ENCODE measurements around the gene LMO1. TPM values are rescaled to one million over a fixed set of nuclear protein-coding genes. Genes with fewer than 3 reads are reported as not detected.

The LMO1 gene
- total and polyA plus RNA-seq, 2 donors = 0.46 TPM; not detected in 1

- 94% methylated on average over 7 of the region's 7 CpGs for WGBS
- H3K4me3 ChIP-seq (ENCODE audit: low read depth, low read length) = no peak overlapping the region
- no peaks in the 10 kb centered on the region for H3K36me3 ChIP-seq (ENCODE audit: insufficient read depth)
- DNase-seq (ENCODE audit: extremely low spot score) = no peak
- H3K27ac ChIP-seq (ENCODE audit: low read depth) = no peak overlapping the region
- H3K4me1 ChIP-seq (ENCODE audit: insufficient read depth) = no peaks in the 10 kb centered on the region
Observed at GRCh38 chr11:8293171-8293570, 29.5 kb upstream of the LMO1 start.

GRCh38 chr11:8292351-8292750, 28.7 kb upstream of the LMO1 start:
- no peaks in the 10 kb centered on the region for H3K4me1 ChIP-seq (ENCODE audit: insufficient read depth)
- 95% methylated on average over 10 of the region's 10 CpGs for WGBS
- no peak overlapping the region for H3K4me3 ChIP-seq (ENCODE audit: low read depth, low read length)
- H3K27ac ChIP-seq (ENCODE audit: low read depth) = no peak overlapping the region
- no peaks in the 10 kb centered on the region for H3K36me3 ChIP-seq (ENCODE audit: insufficient read depth)
- no peak for DNase-seq (ENCODE audit: extremely low spot score)

GRCh38 chr11:8291421-8292350, 28.0 kb upstream of the LMO1 start:
- DNase-seq (ENCODE audit: extremely low spot score) = no peak
- Histone ChIP-seq H3K4me1 (ENCODE audit: insufficient read depth) (no peaks in the 10 kb centered on the region), H3K4me3 (ENCODE audit: low read depth, low read length) (no peak overlapping the region), H3K27ac (ENCODE audit: low read depth) (no peak overlapping the region), H3K36me3 (ENCODE audit: insufficient read depth) (no peaks in the 10 kb centered on the region)
- WGBS = 94% methylated on average over 11 of the region's 11 CpGs

- no peak for DNase-seq (ENCODE audit: extremely low spot score)
- Histone ChIP-seq H3K4me3 (ENCODE audit: low read depth, low read length) (no peak overlapping the region), H3K36me3 (ENCODE audit: insufficient read depth) (no peaks in the 10 kb centered on the region), H3K4me1 (ENCODE audit: insufficient read depth) (no peaks in the 10 kb centered on the region), H3K27ac (ENCODE audit: low read depth) (no peak overlapping the region)
- WGBS = 94% methylated on average over 8 of the region's 8 CpGs
Observed at GRCh38 chr11:8290081-8290810, 26.6 kb upstream of the LMO1 start.

GRCh38 chr11:8289492-8289918, 25.8 kb upstream of the LMO1 start:
- 63% methylated on average over 3 of the region's 3 CpGs for WGBS
- no peak for DNase-seq (ENCODE audit: extremely low spot score)
- H3K4me1 ChIP-seq (ENCODE audit: insufficient read depth) = no peaks in the 10 kb centered on the region
- no peak overlapping the region for H3K4me3 ChIP-seq (ENCODE audit: low read depth, low read length)
- no peaks in the 10 kb centered on the region for H3K36me3 ChIP-seq (ENCODE audit: insufficient read depth)
- no peak overlapping the region for H3K27ac ChIP-seq (ENCODE audit: low read depth)

- no peak for DNase-seq (ENCODE audit: extremely low spot score)
- WGBS = 84% methylated on average over 13 of the region's 13 CpGs
- Histone ChIP-seq H3K36me3 (ENCODE audit: insufficient read depth) (no peaks in the 10 kb centered on the region), H3K4me3 (ENCODE audit: low read depth, low read length) (no peak overlapping the region), H3K27ac (ENCODE audit: low read depth) (no peak overlapping the region), H3K4me1 (ENCODE audit: insufficient read depth) (no peaks in the 10 kb centered on the region)
Observed at GRCh38 chr11:8288824-8289491, 25.3 kb upstream of the LMO1 start.

- 61% methylated on average over 3 of the region's 3 CpGs for WGBS
- no peak for DNase-seq (ENCODE audit: extremely low spot score)
- Histone ChIP-seq H3K36me3 (ENCODE audit: insufficient read depth) (no peaks in the 10 kb centered on the region), H3K4me1 (ENCODE audit: insufficient read depth) (no peaks in the 10 kb centered on the region), H3K27ac (ENCODE audit: low read depth) (no peak overlapping the region), H3K4me3 (ENCODE audit: low read depth, low read length) (no peak overlapping the region)
Observed at GRCh38 chr11:8288166-8288772, 24.6 kb upstream of the LMO1 start.

GRCh38 chr11:8287703-8288102, 24.0 kb upstream of the LMO1 start:
- DNase-seq (ENCODE audit: extremely low spot score) = no peak
- H3K4me3 ChIP-seq (ENCODE audit: low read depth, low read length) = no peak overlapping the region
- H3K36me3 ChIP-seq (ENCODE audit: insufficient read depth) = no peaks in the 10 kb centered on the region
- no peak overlapping the region for H3K27ac ChIP-seq (ENCODE audit: low read depth)
- no peaks in the 10 kb centered on the region for H3K4me1 ChIP-seq (ENCODE audit: insufficient read depth)

- no peaks in the 10 kb centered on the region for H3K4me1 ChIP-seq (ENCODE audit: insufficient read depth)
- 88% methylated on average over 5 of the region's 5 CpGs for WGBS
- no peak for DNase-seq (ENCODE audit: extremely low spot score)
Observed at GRCh38 chr11:8287297-8287696, 23.6 kb upstream of the LMO1 start.

GRCh38 chr11:8286886-8287285, 23.2 kb upstream of the LMO1 start:
- no peak for DNase-seq (ENCODE audit: extremely low spot score)
- H3K4me3 ChIP-seq (ENCODE audit: low read depth, low read length) = no peak overlapping the region
- no peaks in the 10 kb centered on the region for H3K36me3 ChIP-seq (ENCODE audit: insufficient read depth)
- H3K27ac ChIP-seq (ENCODE audit: low read depth) = no peak overlapping the region
- 70% methylated on average over 2 of the region's 2 CpGs for WGBS
- no peaks in the 10 kb centered on the region for H3K4me1 ChIP-seq (ENCODE audit: insufficient read depth)

More at GRCh38 chr11:8287297-8287696, 23.6 kb upstream of the LMO1 start:
- Histone ChIP-seq H3K4me3 (ENCODE audit: low read depth, low read length) (no peak overlapping the region), H3K27ac (ENCODE audit: low read depth) (no peak overlapping the region), H3K36me3 (ENCODE audit: insufficient read depth) (no peaks in the 10 kb centered on the region)

- Histone ChIP-seq H3K36me3 (ENCODE audit: insufficient read depth) (no peaks in the 10 kb centered on the region), H3K4me3 (ENCODE audit: low read depth, low read length) (no peak overlapping the region), H3K27ac (ENCODE audit: low read depth) (no peak overlapping the region), H3K4me1 (ENCODE audit: insufficient read depth) (no peaks in the 10 kb centered on the region)
- DNase-seq (ENCODE audit: extremely low spot score) = no peak
- 91% methylated on average over 4 of the region's 4 CpGs for WGBS
Observed at GRCh38 chr11:8285796-8286195, 22.1 kb upstream of the LMO1 start.

GRCh38 chr11:8285228-8285627, 21.6 kb upstream of the LMO1 start:
- H3K27ac ChIP-seq (ENCODE audit: low read depth) = no peak overlapping the region
- no peak for DNase-seq (ENCODE audit: extremely low spot score)
- no peaks in the 10 kb centered on the region for H3K36me3 ChIP-seq (ENCODE audit: insufficient read depth)
- no peaks in the 10 kb centered on the region for H3K4me1 ChIP-seq (ENCODE audit: insufficient read depth)
- 95% methylated on average over 3 of the region's 3 CpGs for WGBS
- H3K4me3 ChIP-seq (ENCODE audit: low read depth, low read length) = no peak overlapping the region

GRCh38 chr11:8283465-8284230, 20.0 kb upstream of the LMO1 start:
- no peak for DNase-seq (ENCODE audit: extremely low spot score)
- no peak overlapping the region for H3K4me3 ChIP-seq (ENCODE audit: low read depth, low read length)
- 15% methylated on average over 32 of the region's 32 CpGs for WGBS

More at GRCh38 chr11:8283465-8284230, 20.0 kb upstream of the LMO1 start:
- H3K36me3 ChIP-seq (ENCODE audit: insufficient read depth) = no peaks in the 10 kb centered on the region
- H3K27ac ChIP-seq (ENCODE audit: low read depth) = no peak overlapping the region
- H3K4me1 ChIP-seq (ENCODE audit: insufficient read depth) = no peaks in the 10 kb centered on the region

Measured in urinary bladder (tissue), 4 donors.